ENCODE measurements around the gene MTMR2.

MTMR2 gene

DNA sequence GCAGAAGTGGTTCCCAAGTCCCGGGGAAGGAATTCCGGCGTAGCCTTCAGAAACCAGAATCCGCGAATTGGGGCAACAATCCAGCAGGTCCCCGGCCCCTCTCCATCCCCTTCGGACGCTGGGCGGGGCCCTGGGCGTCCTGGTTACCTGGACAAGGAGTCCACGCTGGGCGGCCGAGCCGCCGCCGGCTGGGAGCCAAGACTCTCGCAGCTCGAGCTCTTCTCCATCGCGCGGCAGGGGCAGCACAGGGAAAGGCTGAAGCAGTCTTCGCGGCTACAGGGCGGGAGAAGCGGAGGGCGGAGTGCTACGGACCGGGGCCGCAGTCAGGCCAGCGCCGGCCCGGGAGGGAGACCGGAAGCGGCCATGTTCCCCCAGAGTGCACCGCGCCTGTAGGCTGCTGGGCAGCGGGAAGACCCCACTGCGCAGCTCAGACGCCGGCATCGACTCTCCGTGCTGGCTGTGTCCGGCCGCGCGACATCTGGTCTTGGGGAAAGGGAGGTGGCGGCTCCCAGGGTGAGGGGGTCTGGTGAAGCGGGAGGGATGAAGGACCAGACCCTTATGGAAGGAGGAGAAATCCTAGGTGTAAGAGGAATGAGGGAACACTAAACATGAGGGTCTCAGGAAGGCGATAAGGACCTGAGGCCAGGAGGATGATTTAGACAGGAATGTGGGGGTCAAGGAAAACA, at the start of gene MTMR2:
Gene MTMR2, minus strand, starts transcription at position 380 of the 686 bp plus-strand sequence. Its CDS starts 153 bp downstream, at position 227.
- peaks cover 10% of the 10 kb centered on the region for H3K27me3 Mint-ChIP-seq

DNA sequence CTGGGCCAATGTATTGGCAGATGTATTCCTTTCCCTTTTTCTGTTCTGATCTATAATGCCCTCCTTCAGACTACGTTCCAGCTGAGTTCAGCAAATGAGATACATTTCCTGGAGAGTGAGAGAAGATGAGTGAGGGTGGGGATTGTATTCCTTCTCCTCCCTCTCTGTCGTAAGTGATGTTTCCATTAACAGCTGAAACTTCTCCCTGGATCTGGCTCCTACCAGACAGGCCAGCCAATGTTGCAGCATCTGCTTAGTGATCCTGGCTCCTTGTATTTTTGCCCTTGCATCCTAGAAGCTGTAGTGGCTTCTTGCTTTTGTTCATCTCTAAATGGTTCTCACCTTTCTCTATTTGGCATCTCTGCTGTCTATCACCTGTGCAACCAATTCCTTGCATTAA, 48.2 kb upstream of the MTMR2 start:
- Mint-ChIP-seq H3K27me3 (no peaks in the 10 kb centered on the region), H3K4me3 (no peak overlapping the region), H3K27ac (no peak overlapping the region), H3K4me1 (ENCODE audit: low read depth) (no peaks in the 10 kb centered on the region), H3K9me3 (no peaks in the 10 kb centered on the region), H3K36me3 (ENCODE audit: low read depth) (no peaks in the 10 kb centered on the region)
- intact Hi-C loops (cut with micrococcal nuclease), result no loop called here

More for the DNA sequence above, at the start of gene MTMR2:
- peak within 1 kb of the TSS; percentile 97 for H3K27ac Mint-ChIP-seq
- peaks cover 15% of the 10 kb centered on the region for H3K36me3 Mint-ChIP-seq (ENCODE audit: low read depth)
- intact Hi-C loops (cut with micrococcal nuclease), result no loop called here
- H3K4me1 Mint-ChIP-seq (ENCODE audit: low read depth), result peaks cover 22% of the 10 kb centered on the region
- H3K4me3 Mint-ChIP-seq, result peak within 1 kb of the TSS; percentile 99
- H3K9me3 Mint-ChIP-seq, result no peaks in the 10 kb centered on the region

DNA sequence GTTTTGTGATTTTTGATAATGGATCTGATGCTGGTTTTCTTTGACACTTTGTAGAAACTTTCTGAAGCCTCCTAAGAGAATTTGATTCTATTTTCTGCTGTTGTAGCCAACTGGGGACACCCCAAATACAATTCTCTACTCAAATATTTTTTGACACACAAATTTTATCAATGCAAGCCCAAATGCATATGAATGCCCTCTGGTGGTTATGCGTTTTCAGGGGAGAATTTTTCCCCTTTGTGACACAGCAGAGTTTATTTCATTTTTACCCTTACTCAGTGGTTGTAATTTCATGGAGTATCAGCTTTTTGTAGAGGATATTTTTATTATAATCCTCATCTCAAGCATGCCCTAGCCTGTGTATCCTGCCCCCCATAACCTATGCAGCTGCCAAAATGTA, 44.7 kb upstream of the MTMR2 start:
- no peaks in the 10 kb centered on the region for H3K36me3 Mint-ChIP-seq (ENCODE audit: low read depth)
- no peaks in the 10 kb centered on the region for H3K4me1 Mint-ChIP-seq (ENCODE audit: low read depth)
- no peak overlapping the region for H3K4me3 Mint-ChIP-seq
- no peak overlapping the region for H3K27ac Mint-ChIP-seq
- no peaks in the 10 kb centered on the region for H3K27me3 Mint-ChIP-seq
- intact Hi-C loops (cut with micrococcal nuclease), result no loop called here
- H3K9me3 Mint-ChIP-seq, result no peaks in the 10 kb centered on the region

DNA sequence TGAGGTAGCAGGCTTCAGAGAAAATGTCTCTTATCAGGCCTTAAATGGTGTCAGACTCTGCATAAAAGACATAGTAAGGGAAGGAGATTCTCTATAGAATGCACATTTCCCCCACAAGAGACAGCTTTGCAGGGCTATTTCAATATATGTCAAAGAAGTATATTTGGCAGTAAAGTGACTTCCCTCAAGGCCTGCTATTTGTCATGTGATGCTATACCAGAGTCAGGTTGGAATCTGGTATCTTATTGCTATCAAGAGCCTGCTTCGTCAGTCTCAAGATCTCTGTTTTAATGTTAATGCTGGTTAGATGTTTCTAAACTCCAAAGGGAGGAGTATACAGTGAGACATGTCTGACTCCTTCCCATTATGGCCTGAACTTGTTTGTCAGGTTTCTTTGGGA, 40.4 kb upstream of the MTMR2 start:
- intact Hi-C loops (cut with micrococcal nuclease), result no loop called here
- H3K4me1 Mint-ChIP-seq (ENCODE audit: low read depth), result no peaks in the 10 kb centered on the region
- no peak overlapping the region for H3K27ac Mint-ChIP-seq
- H3K9me3 Mint-ChIP-seq, result no peaks in the 10 kb centered on the region
- no peaks in the 10 kb centered on the region for H3K36me3 Mint-ChIP-seq (ENCODE audit: low read depth)
- H3K4me3 Mint-ChIP-seq, result no peak overlapping the region
- H3K27me3 Mint-ChIP-seq, result no peaks in the 10 kb centered on the region

DNA sequence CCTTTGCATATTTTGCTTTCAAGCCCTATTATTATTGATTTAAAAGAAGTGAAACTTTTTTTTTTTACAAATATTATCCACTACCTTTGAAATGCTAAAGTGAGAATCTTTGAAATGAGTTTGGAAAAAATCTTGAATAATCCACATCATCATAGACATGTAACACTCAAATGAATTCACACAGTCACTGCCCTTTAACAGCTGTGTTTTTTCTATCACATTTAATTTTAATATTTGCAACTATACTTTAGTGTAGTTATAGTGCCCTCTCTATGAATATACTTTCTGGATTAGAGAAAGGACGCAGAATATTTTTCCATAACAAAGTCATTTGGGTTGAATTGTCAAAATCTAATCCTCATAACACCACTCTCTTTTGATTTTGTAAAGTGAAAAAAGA, 37.9 kb upstream of the MTMR2 start:
- intact Hi-C loops (cut with micrococcal nuclease), result no loop called here
- H3K27me3 Mint-ChIP-seq, result no peaks in the 10 kb centered on the region
- H3K27ac Mint-ChIP-seq, result no peak overlapping the region
- no peaks in the 10 kb centered on the region for H3K9me3 Mint-ChIP-seq
- no peaks in the 10 kb centered on the region for H3K36me3 Mint-ChIP-seq (ENCODE audit: low read depth)
- H3K4me1 Mint-ChIP-seq (ENCODE audit: low read depth), result no peaks in the 10 kb centered on the region
- no peak overlapping the region for H3K4me3 Mint-ChIP-seq

DNA sequence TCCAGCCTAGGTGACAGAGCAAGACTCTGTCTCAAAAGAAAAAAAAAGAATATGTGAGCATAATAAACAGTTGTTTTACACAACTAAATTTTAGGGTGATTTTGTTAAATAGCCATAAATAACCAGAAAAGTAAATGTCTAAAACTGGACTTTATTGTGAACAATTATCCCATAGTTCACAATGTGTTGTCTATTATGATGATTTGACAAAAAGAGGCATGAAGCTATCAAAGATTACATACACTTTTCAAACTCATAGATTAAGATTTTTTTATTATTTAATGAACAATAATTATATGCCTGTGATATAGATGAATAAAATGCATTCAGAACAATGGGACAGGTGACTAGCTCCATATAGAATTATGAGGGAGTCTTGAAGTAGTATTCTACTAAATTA, 27.0 kb upstream of the MTMR2 start:
- no peaks in the 10 kb centered on the region for H3K27me3 Mint-ChIP-seq
- H3K4me3 Mint-ChIP-seq, result no peak overlapping the region
- H3K36me3 Mint-ChIP-seq (ENCODE audit: low read depth), result no peaks in the 10 kb centered on the region
- no peaks in the 10 kb centered on the region for H3K4me1 Mint-ChIP-seq (ENCODE audit: low read depth)
- intact Hi-C loops (cut with micrococcal nuclease), result no loop called here
- H3K9me3 Mint-ChIP-seq, result peaks cover 14% of the 10 kb centered on the region
- no peak overlapping the region for H3K27ac Mint-ChIP-seq

DNA sequence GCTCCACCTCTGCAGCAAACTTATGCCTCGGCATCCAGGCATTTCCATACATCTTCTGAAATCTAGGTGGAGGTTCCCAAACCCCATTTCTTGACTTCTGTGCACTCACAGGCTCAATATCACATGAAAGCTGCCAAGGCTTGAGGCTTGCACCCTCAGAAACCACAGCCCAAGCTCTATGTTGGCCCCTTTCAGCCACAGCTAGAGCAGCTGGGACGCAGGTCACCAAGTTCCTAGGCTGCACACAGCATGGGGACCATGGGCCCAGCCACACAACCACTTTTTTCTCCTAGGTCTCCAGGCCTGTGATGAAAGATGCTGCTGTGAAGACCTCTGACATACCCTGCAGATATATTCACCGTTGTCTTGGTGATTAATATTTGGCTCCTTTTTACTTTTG, 24.7 kb upstream of the MTMR2 start:
- Mint-ChIP-seq H3K4me3 (no peak overlapping the region), H3K4me1 (ENCODE audit: low read depth) (no peaks in the 10 kb centered on the region), H3K27me3 (no peaks in the 10 kb centered on the region), H3K36me3 (ENCODE audit: low read depth) (no peaks in the 10 kb centered on the region), H3K9me3 (peaks cover 26% of the 10 kb centered on the region), H3K27ac (no peak overlapping the region)
- intact Hi-C loops (cut with micrococcal nuclease), result no loop called here

DNA sequence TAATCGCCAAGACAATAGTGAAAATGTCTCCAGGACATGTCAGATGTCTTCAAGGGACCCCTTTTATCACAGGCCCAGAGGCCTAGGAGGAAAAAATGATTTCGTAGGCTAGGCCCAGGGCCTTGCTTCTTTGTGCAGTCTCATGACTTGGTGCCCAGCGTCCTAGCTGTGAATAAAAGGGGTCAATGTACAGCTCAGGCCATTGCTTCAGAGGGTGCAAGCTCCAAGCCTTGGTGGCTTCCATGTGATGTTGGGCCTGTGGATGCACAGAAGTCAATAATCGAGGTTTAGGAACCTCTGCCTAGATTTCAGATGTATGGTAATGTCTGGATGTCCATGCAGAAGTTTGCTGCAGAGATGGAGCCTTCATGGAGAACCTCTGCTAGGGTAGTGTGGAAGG, 20.7 kb upstream of the MTMR2 start:
- no peak overlapping the region for H3K27ac Mint-ChIP-seq
- H3K27me3 Mint-ChIP-seq, result no peaks in the 10 kb centered on the region
- no peaks in the 10 kb centered on the region for H3K4me1 Mint-ChIP-seq (ENCODE audit: low read depth)
- intact Hi-C loops (cut with micrococcal nuclease), result no loop called here
- no peak overlapping the region for H3K4me3 Mint-ChIP-seq
- H3K36me3 Mint-ChIP-seq (ENCODE audit: low read depth), result no peaks in the 10 kb centered on the region
- peaks cover 26% of the 10 kb centered on the region for H3K9me3 Mint-ChIP-seq

DNA sequence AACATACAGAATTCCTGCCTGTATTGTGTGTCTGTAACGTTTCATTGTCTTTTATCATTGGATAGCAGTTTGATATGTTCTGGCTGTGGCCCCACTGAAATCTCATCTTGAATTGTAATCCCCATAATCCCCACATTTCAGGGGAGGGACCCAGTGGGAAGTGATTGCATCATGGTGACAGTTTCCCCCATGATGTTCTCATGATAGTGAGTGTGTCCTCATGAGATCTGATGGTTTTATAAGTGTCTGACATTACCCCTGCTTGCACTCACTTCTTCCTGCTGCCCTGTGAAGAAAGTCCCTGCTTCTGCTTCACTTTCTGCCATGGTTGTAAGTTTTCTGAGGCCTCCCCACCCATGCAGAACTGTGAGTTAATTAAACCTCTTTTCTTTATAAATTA, 19.6 kb upstream of the MTMR2 start:
- Mint-ChIP-seq H3K4me1 (ENCODE audit: low read depth) (no peaks in the 10 kb centered on the region), H3K27ac (no peak overlapping the region), H3K36me3 (ENCODE audit: low read depth) (no peaks in the 10 kb centered on the region), H3K27me3 (no peaks in the 10 kb centered on the region), H3K9me3 (peaks cover 26% of the 10 kb centered on the region), H3K4me3 (no peak overlapping the region)
- intact Hi-C loops (cut with micrococcal nuclease), result no loop called here

DNA sequence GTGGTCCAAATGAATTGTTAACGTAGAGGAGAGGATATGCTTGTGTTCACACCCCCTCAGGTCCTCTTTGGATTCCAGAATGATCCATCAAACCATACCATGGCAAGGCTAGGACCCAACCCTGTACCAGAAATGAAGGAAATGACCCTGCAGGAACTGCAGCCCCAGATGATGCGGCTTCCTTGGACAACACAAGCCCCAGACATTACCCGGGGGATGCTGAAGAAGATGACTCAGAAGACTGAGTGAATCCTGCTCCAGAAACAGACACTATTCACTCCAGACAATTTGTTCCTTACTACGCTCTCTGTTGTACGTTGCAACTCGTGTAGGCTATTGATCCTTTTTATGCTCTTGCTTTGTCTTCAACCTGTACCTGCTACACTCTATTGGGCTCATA, 15.2 kb upstream of the MTMR2 start:
- intact Hi-C loops (cut with micrococcal nuclease), result no loop called here
- Mint-ChIP-seq H3K36me3 (ENCODE audit: low read depth) (no peaks in the 10 kb centered on the region), H3K27me3 (no peaks in the 10 kb centered on the region), H3K9me3 (peaks cover 2% of the 10 kb centered on the region), H3K4me1 (ENCODE audit: low read depth) (no peaks in the 10 kb centered on the region), H3K27ac (no peak overlapping the region), H3K4me3 (no peak overlapping the region)

DNA sequence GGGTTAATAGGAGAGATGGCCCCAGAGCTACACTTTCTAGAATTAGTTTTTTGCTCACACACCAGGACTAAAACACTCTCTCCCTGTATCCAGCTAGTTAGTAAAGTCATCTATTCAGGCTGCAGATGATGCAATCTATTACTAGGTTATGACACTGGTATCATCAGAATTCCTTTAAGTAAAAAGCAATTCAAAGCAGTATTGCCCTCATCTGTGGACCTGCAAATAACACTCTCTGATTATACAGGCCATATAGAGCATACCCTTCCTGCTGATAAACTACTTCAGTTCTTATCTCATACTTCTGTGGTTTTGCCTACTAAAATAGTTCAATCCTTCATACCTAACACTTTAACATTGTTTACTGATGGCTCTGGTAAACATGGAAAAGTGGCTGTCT, 13.5 kb upstream of the MTMR2 start:
- no peaks in the 10 kb centered on the region for H3K27me3 Mint-ChIP-seq
- no peaks in the 10 kb centered on the region for H3K36me3 Mint-ChIP-seq (ENCODE audit: low read depth)
- H3K9me3 Mint-ChIP-seq, result no peaks in the 10 kb centered on the region
- no peak overlapping the region for H3K27ac Mint-ChIP-seq
- intact Hi-C loops (cut with micrococcal nuclease), result no loop called here
- no peaks in the 10 kb centered on the region for H3K4me1 Mint-ChIP-seq (ENCODE audit: low read depth)
- no peak overlapping the region for H3K4me3 Mint-ChIP-seq

DNA sequence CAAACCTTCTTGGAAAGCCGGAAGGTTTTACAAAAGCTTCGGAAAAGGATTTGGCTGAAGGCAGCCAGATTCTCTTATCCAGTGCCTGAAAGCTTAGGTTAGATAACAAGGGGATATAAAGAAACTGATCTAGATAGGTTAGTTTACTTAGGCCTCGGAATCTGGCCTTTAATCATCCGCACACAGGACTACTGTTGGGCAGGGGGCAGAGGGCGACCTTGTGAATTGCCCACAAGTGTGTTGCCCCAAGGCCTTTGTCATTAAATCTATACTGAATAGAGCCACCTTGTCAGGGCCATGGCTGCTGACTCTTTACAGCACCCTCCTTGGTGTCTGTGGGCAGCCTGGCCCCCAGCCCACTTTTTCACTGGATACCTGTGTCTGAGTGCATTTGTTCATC, 9.7 kb upstream of the MTMR2 start:
- Mint-ChIP-seq H3K27me3 (peaks cover 1% of the 10 kb centered on the region), H3K4me1 (ENCODE audit: low read depth) (no peaks in the 10 kb centered on the region), H3K4me3 (no peak overlapping the region), H3K27ac (no peak overlapping the region), H3K36me3 (ENCODE audit: low read depth) (no peaks in the 10 kb centered on the region), H3K9me3 (peaks cover 14% of the 10 kb centered on the region)
- intact Hi-C loops (cut with micrococcal nuclease), result no loop called here

DNA sequence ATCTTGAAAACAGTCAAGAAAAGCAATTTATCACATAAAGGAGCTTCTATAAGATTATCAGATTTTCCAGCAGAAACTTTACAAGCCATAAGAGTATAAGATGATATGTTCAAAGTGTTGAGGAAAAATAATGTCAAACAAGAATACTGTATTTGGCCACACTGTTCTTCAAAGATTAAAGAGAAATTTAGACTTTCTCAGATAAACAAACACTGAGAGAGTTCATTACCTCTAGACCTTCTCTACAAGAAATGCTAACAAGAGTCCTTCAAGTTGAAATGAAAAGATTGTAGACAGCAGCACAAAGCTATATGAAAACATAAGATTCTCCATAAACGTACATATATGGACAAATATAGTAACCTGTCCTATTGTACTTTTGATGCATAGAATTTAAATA, 8.0 kb upstream of the MTMR2 start:
- no peak overlapping the region for H3K4me3 Mint-ChIP-seq
- H3K27me3 Mint-ChIP-seq, result peaks cover 4% of the 10 kb centered on the region
- intact Hi-C loops (cut with micrococcal nuclease), result no loop called here
- H3K9me3 Mint-ChIP-seq, result peaks cover 14% of the 10 kb centered on the region
- no peaks in the 10 kb centered on the region for H3K4me1 Mint-ChIP-seq (ENCODE audit: low read depth)
- H3K36me3 Mint-ChIP-seq (ENCODE audit: low read depth), result no peaks in the 10 kb centered on the region
- no peak overlapping the region for H3K27ac Mint-ChIP-seq

DNA sequence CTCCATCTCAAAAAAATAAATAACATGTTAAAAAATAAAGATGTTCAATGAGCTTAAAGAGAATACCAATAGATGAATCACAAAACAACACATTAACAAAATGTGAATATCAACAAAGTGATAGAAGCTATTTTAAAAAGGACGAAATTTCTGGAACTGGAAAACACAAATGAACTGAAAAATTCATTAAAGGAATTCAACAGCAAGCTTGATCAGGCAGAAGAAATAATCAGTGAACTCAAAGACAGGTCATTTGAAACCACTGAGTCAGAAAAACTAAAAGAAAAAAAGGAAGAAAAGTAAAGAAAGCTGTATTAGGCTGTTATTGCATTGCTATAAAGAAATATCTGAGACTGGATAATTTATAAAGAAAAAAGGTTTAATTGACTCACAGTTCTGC, 7.0 kb upstream of the MTMR2 start:
- peaks cover 14% of the 10 kb centered on the region for H3K9me3 Mint-ChIP-seq
- no peak overlapping the region for H3K27ac Mint-ChIP-seq
- no peaks in the 10 kb centered on the region for H3K36me3 Mint-ChIP-seq (ENCODE audit: low read depth)
- intact Hi-C loops (cut with micrococcal nuclease), result no loop called here
- H3K27me3 Mint-ChIP-seq, result peaks cover 10% of the 10 kb centered on the region
- H3K4me1 Mint-ChIP-seq (ENCODE audit: low read depth), result no peaks in the 10 kb centered on the region
- no peak overlapping the region for H3K4me3 Mint-ChIP-seq

DNA sequence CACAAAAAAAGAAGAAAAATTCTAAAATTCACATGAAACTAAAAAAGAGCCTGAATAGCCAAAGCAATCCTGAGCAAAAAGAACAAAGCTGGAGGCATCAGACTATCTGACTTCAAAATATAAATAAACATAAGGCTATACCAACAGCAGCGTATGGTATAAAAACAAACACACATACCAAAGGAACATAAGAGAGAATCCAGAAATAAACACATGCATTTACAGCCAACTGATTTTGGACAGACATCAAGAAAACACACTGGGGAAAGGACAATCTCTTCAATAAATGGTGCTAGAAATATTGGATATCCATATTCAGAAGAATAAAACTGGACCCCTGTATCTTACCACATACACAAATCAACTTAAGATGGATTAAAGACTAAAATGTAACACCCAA, 2.8 kb upstream of the MTMR2 start:
- Mint-ChIP-seq H3K36me3 (ENCODE audit: low read depth) (peaks cover 15% of the 10 kb centered on the region), H3K4me3 (no peak overlapping the region), H3K9me3 (peaks cover 12% of the 10 kb centered on the region), H3K4me1 (ENCODE audit: low read depth) (peaks cover 22% of the 10 kb centered on the region), H3K27ac (no peak overlapping the region), H3K27me3 (peaks cover 10% of the 10 kb centered on the region)
- intact Hi-C loops (cut with micrococcal nuclease), result no loop called here

Measured in dendritic cell treated with granulocyte-macrophage colony-stimulating factor and Interleukin-4, amounts not matched to agents 40 ng/mL and 50 ng/mL, for 4 days (primary cell).